HL-60 (cell line): ENCODE results near the gene ADAMTS2.

Source experiments
- REST ChIP-seq: IDR thresholded peaks from 2 replicates; pipeline ENCODE4 v1.6.1; 2012; ENCODE audit warnings: low read depth; ENCODE audit not compliant: insufficient replicate concordance
- TF ChIP-seq, protein P1 (sequence below): IDR thresholded peaks from one replicate; pipeline ENCODE4 v1.5.1; 2011; ENCODE audit warnings: low read length, control low read depth, inconsistent platforms; ENCODE audit not compliant: insufficient read depth

GRCh38 chr5:179333796-179334761 is 11.2 kb downstream of the ADAMTS2 start:
- TF ChIP-seq, protein P1, sequence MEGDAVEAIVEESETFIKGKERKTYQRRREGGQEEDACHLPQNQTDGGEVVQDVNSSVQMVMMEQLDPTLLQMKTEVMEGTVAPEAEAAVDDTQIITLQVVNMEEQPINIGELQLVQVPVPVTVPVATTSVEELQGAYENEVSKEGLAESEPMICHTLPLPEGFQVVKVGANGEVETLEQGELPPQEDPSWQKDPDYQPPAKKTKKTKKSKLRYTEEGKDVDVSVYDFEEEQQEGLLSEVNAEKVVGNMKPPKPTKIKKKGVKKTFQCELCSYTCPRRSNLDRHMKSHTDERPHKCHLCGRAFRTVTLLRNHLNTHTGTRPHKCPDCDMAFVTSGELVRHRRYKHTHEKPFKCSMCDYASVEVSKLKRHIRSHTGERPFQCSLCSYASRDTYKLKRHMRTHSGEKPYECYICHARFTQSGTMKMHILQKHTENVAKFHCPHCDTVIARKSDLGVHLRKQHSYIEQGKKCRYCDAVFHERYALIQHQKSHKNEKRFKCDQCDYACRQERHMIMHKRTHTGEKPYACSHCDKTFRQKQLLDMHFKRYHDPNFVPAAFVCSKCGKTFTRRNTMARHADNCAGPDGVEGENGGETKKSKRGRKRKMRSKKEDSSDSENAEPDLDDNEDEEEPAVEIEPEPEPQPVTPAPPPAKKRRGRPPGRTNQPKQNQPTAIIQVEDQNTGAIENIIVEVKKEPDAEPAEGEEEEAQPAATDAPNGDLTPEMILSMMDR = no peak
- TF ChIP-seq REST = no peak
